ENCODE data around the gene EDC3.
A peak's percentile ranks its signal among the peaks of the same experiment; 100 is the strongest.

Gene EDC3

DNA sequence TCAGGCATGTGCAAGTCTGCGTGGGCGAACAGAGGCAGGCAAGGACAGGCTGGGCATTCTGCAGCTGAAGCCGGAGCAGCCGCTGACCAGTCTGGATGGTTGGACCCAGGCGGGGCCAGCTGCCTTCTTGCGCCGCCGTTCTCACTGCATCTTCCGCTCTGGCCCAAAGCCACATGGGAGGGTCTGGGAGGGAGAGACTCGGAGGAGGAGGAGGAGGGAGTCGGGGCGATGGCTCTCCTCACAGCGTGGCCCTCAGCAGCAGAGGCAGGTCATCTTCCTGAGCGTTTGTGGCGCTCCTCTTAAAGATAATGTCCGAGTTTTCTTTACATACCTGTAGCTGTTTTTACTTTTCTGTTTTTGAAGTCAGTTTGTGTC lies 74.3 kb downstream of the EDC3 start:
- peak; percentile 27 for FAIRE-seq
- TF ChIP-seq TAF1 (IDR thresholded peaks at IDR 0.05; ENCODE audit: borderline replicate concordance, low read depth, low read length) (no peak), POLR2AphosphoS5 (IDR thresholded peaks at IDR 0.05; ENCODE audit: low read depth, low read length) (no peak), POLR2A (IDR thresholded peaks at IDR 0.05; ENCODE audit: low read depth, low read length) (no peak)

DNA sequence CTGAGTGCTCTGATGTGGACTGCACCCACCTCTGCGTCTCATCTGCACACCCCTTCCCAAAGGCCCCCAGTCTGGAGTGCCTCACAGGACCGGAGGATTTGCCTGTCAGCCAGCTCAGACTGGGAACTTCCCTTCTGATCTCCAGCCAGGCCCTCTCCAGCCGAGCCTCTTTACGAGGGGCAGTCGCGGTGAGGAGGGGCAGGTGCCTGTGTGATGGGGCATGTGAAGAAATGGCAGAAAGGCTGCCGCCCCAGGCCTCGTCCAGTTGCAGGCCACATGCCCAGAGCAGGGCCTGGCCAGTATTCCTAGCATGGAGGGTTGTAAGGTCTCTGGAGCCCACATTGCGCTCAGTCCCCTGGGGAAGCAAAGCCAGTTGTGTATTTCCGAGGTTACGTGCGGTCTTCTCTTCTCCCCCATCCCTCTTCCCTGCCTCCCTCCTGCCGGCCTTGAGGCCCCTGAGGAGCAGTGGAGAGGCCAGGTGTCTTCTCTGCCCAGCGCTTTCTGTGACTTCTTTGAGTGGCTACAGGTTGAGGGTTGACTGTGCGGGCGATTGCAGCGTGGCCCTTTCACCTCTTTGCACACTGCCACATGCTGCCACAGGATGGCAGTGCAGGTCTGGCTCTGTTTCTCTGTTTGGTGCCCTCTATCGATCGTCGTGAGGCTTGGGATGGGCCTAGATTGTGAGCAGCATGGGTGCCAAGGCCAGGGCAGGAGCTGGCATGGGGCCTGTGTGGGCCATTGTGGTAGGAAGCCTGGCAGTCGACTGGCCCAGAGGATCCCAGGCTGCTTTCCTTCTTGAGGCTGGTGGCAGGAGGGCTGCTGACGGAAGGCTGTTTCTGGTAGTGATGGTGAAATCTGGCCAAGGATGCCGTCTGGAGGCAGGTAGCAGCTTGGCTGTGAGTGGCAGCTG lies 74.9 kb downstream of the EDC3 start:
- FAIRE-seq (peak; percentile 93), DNase-seq (ENCODE audit: insufficient read length) (peak; percentile 85)
- TF ChIP-seq TAF1 (IDR thresholded peaks at IDR 0.05; ENCODE audit: borderline replicate concordance, low read depth, low read length) (no peak), POLR2A (IDR thresholded peaks at IDR 0.05; ENCODE audit: low read depth, low read length) (no peak), POLR2AphosphoS5 (IDR thresholded peaks at IDR 0.05; ENCODE audit: low read depth, low read length) (no peak)

More for the DNA sequence above, 74.3 kb downstream of the EDC3 start:
- no peak for DNase-seq (ENCODE audit: insufficient read length)

DNA sequence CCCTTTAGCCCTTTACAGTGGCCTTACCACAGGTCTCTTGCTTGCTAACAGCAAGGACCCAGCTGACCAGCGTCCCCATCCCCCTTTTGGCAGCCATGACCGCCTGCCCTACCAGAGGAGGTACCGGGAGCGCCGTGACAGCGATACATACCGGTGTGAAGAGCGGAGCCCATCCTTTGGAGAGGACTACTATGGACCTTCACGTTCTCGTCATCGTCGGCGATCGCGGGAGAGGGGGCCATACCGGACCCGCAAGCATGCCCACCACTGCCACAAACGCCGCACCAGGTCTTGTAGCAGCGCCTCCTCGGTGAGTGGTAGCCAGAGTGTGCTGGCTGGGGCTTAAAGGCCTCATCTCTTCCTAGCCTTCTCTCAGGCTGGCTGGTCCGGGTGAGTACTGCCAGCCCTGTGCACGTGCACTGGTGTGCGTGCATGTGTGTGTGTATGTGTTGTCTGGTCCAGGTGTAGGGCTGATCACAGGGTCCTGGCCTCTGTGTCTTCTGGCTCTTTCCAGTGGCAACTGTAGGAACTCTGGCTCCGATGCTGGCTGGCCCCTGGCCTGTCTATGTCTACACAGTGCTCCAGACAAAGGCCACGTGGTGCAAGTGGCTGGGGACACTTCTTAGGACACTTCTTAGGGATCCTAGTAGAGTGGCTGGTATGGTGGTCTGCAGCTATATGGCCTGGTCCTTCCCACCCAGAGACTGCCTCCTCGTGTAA lies 75.7 kb downstream of the EDC3 start:
- TF ChIP-seq POLR2A (IDR thresholded peaks at IDR 0.05; ENCODE audit: low read depth, low read length) (no peak), TAF1 (IDR thresholded peaks at IDR 0.05; ENCODE audit: borderline replicate concordance, low read depth, low read length) (no peak), POLR2AphosphoS5 (IDR thresholded peaks at IDR 0.05; ENCODE audit: low read depth, low read length) (no peak)
- DNase-seq (ENCODE audit: insufficient read length) (no peak), FAIRE-seq (no peak)

DNA sequence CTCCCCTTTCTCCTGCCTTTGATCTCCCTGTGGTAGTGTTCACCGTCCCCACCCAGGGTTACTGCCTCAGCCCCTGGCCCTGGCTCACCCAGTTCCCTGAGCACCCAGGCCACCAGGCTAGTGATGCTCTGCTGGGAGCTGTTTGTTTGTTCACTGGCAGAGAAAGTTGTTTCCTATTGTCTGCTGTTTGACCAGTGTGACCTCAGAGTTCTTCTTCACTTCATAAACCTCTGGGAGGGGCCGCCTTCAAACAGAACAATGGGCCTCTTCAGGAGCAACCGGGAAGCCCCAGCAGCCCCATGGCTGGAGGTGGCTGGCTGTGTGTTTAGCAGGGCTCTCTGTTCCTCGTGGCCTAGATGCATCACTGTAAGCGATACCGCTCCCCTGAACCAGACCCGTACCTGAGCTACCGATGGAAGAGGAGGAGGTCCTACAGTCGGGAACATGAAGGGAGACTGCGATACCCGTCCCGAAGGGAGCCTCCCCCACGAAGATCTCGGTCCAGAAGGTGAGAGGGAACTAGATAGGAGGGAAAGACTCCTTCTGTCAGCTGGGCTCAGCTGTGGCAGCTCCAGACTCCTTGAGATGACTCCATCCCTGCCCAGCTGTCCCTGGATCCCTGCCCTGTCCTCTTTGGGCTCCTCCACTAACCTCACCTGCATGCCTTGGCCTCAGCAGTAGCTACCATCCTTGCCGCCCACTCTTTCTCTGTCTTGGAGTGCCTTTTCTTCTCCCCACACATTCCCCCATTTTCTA lies 76.8 kb downstream of the EDC3 start:
- DNase-seq (ENCODE audit: insufficient read length), result no peak
- FAIRE-seq, result no peak
- TF ChIP-seq POLR2A (IDR thresholded peaks at IDR 0.05; ENCODE audit: low read depth, low read length) (no peak), POLR2AphosphoS5 (IDR thresholded peaks at IDR 0.05; ENCODE audit: low read depth, low read length) (no peak), TAF1 (IDR thresholded peaks at IDR 0.05; ENCODE audit: borderline replicate concordance, low read depth, low read length) (no peak)

DNA sequence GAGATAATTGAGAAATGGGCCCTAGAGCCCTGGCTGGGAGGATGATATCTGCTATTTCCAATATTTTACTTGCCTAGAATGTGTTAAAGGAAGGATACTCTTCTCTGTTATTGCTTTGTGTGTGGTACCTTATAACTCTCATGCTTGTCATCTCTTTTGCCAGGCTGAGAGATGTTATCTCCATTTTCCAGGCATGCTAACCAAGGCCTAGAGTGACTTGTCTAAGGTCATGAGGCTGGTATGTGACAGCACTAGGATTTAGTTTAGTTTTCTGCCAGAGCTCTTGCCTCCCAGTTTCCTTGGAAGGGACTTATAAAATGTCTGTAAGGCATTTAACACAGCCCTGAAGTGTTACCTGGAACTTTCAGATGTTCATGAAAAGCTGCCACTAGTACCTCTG lies 78.8 kb downstream of the EDC3 start:
- FAIRE-seq (no peak), DNase-seq (ENCODE audit: insufficient read length) (no peak)
- no peak for TF ChIP-seq POLR2AphosphoS5 (IDR thresholded peaks at IDR 0.05; ENCODE audit: low read depth, low read length)
- no peak for TF ChIP-seq TAF1 (IDR thresholded peaks at IDR 0.05; ENCODE audit: borderline replicate concordance, low read depth, low read length)
- TF ChIP-seq POLR2A (IDR thresholded peaks at IDR 0.05; ENCODE audit: low read depth, low read length), result no peak

DNA sequence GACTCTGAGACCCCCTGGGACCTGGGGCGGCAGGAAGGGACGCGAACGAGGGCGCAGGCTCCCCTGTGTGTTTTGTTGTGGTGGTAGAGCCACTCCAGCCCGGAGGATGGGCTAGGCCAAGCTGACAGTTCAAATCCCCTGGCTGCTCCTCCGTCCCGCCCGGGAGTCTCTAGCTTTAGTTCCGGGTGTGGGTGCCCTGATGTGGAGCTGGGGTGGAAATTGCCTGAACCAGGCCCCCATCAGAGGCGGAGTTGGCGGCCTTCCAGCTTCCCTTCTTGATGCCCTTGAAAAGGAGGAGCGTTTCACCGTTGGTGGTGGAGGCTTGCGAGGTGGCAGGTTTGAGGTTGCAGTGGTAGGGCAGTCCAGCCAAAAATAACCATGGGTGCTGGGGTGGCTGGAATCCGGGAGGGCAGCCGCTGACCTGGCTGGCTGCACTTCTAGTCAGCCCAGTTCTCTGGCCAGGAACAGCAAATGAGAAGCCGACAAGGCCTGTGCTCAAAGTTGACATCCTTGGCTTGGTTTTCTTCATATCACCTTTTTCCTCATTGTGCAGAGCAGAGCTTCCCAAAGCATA lies 79.4 kb downstream of the EDC3 start:
- DNase-seq (ENCODE audit: insufficient read length), result peak; percentile 56
- FAIRE-seq, result no peak
- TF ChIP-seq POLR2A (IDR thresholded peaks at IDR 0.05; ENCODE audit: low read depth, low read length) (no peak), TAF1 (IDR thresholded peaks at IDR 0.05; ENCODE audit: borderline replicate concordance, low read depth, low read length) (peak; percentile 40; the same call in 1 of the 2 replicates)

DNA sequence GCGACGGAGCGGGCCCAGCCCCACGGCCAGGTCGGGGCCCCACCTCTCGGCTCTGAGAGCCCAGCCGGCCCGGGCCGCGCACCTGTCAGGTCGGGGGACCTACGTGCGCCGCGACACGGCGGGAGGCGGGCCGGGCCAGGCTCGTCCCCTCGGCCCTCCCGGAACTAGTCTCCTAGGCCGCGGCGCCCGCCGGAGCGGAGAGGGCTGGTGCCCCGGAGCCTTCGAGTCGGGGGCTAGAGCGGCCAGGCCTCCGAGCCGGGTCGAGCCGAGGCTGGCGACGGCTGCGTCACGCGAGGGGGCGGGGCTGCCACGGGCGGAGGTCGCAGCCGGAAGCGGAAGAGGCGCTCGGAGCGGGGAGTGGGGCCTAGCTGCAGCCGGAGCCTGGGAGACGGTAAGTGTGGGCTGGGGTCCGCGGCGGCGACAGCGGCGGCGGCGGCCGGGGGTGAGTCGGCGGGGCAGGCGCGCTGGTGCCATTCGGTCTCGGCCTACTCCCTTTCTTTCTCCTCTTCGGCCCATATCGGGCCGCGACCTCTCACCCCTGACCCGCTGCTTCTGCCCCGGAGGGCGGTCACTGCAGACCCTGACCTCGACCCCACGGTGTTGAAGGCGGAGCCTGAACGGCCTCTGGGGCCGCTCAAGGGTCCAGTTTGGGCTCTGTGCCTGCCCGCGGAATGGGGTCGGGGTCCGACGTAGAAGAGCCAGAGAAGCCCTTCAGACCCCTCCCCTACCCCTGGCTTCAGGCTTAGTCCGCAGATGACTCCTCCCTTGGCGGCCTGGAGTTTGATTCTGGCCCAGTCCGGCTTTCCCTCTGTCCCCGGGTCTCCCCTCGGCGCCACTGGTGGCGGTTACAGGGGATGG lies 80.1 kb downstream of the EDC3 start, which contains the start of gene CLK3:
Gene CLK3, plus strand, starts transcription at position 329 of the 858 bp plus-strand sequence. CDS start 3,361 bp downstream, outside the sequence.
- DNase-seq (ENCODE audit: insufficient read length) (peak; percentile 100), FAIRE-seq (peak; percentile 90)
- TF ChIP-seq POLR2A (IDR thresholded peaks at IDR 0.05; ENCODE audit: low read depth, low read length) (peak; percentile 77), TAF1 (IDR thresholded peaks at IDR 0.05; ENCODE audit: borderline replicate concordance, low read depth, low read length) (peak; percentile 66), POLR2AphosphoS5 (IDR thresholded peaks at IDR 0.05; ENCODE audit: low read depth, low read length) (peak; percentile 49; the same call in 1 of the 2 replicates)

DNA sequence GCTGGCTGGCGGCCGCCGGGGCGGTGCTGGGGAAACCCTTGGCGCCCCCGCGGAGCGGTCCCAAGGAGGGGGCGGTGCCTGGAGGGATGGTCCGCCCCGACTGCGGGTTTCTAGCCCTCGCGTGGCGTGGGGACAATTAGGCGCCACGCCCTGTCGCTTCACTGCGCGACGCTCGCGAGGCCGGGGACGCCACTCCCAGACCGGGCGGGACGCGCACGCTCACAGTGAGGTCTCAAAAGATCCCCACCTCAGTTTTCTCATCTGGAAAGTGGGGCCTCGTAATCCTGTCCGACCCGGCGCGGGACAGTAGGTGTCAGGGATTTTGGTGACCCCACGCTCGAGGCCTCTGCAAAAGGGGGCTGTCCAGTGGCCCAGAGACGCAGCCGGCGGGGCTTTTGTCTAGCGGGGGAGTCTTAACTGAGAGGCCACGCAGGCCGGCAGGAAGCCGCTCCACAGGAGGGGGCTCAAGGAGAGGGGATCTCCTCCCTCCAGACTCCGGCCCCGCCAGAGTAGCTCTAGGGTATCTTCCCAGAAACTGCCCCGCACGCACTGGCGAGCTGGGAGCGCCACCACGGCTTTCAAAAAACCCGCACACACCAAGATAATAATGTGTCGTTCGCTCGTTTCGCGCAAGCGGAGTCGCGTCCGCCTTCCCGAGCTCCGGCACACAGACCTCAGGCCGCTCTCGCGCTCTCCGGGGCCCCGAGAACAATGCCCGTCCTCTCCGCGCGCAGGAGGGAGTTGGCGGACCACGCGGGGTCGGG lies 80.9 kb downstream of the EDC3 start:
- TF ChIP-seq POLR2AphosphoS5 (IDR thresholded peaks at IDR 0.05; ENCODE audit: low read depth, low read length) (no peak), TAF1 (IDR thresholded peaks at IDR 0.05; ENCODE audit: borderline replicate concordance, low read depth, low read length) (peak; percentile 29; the same call in 1 of the 2 replicates)
- DNase-seq (ENCODE audit: insufficient read length), result peak; percentile 58
- FAIRE-seq, result no peak

DNA sequence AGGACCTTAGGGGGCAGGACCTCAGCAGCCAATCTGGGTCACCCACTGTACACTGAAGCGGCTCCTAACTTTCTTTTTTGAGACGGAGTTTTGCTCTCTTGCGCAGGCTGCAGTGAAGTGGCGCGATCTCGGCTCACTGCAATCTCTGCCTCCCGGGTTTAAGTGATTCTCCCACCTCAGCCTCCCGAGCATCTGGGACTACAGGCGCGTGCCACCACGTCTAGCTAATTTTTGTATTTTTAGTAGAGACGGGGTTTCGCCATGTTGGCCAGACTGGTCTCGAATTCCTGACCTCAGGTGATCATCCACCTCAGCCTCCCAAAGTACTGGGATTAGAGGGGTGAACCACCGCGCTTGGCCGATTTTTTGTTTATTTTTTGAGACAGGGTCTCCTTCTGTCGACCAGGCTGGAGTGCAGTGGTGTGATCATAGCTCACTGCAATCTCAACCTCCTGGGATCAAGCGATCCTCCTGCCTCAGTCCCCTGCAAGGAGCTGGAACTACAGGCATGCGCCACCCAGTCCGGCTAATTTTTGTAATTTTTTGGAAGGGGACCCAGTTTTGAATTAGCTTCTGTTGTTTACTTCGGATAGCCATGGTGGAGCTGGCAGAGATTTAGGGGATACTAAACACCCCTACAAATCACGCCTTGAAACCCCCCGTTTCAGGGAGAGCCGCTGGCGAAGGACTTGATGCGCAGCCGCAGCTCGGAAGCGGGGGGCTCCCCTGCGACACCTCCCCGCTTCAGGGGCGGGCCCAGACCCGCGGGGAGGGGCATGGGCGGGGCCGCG lies 81.7 kb downstream of the EDC3 start:
- FAIRE-seq (peak; percentile 80), DNase-seq (ENCODE audit: insufficient read length) (peak; percentile 98)
- TF ChIP-seq POLR2A (IDR thresholded peaks at IDR 0.05; ENCODE audit: low read depth, low read length), result no peak

Data from GM12892 (cell line).